Mucosa of descending colon (tissue), 3 donors: ENCODE results near the gene RARG. TPM values are rescaled to one million over a fixed set of nuclear protein-coding genes. Genes with fewer than 3 reads are reported as not detected.

Experiments
- ATAC-seq: fragments of 200-7000 bp; cut with Tn5 transposase; one replicate; pipeline ENCODE4 v1.9.1; 2020; ENCODE audit warnings: mild to moderate bottlenecking, moderate library complexity
- DNase-seq, 3 donors: peaks; one replicate each; pipeline ENCODE4 v3.0.0-alpha.2; 2020
- H3K36me3 ChIP-seq: fragments of 200-600 bp; one replicate; pipeline ENCODE4 v1.8.0; 2021; ENCODE audit warnings: low read depth, mild to moderate bottlenecking
- H3K4me1 ChIP-seq: fragments of 200-600 bp; one replicate; pipeline ENCODE4 v1.8.0; 2021; ENCODE audit warnings: low read depth, mild to moderate bottlenecking
- H3K4me3 ChIP-seq: fragments of 200-600 bp; one replicate; pipeline ENCODE4 v1.8.0; 2021; ENCODE audit warnings: mild to moderate bottlenecking
- H3K9me3 ChIP-seq: fragments of 200-600 bp; one replicate; pipeline ENCODE4 v1.8.0; 2021; ENCODE audit warnings: mild to moderate bottlenecking
- intact Hi-C, 2 donors: fragments of 100-400 bp; cut with DNase I in 1 of 2; cut with micrococcal nuclease in 1 of 2; formaldehyde crosslinking; loops; one replicate each; pipeline versions ENCODE4 v1.11.0 to v1.11.1; 2022; cut with DNase I, micrococcal nuclease
- total RNA-seq, 3 donors: library from RNA; stranded (reverse); fragmentation: NEBNext Ultra II Directional in 2 of 3; extraction: Animal tissue kit (Norgen Biotek cat#: 25700) in 2 of 3; gene quantifications; one replicate each; pipeline versions ENCODE4 v1.2.1 to v1.2.4, GENCODE V29; 2021 to 2023
- TF ChIP-seq, protein P1 (sequence below): fragments of 200-600 bp; IDR thresholded peaks from one replicate; pipeline ENCODE4 v1.8.0; 2022; ENCODE audit warnings: antibody characterized with exemption, mild to moderate bottlenecking
- donor health status: DM: no; HTN: no; CAD: no; lungs with moderate emphysema.
- donor health status: DM: no; HTN: no; CAD: no.
- donor health status: DM: no; HTN: yes; CAD: no.

RARG gene
- total RNA-seq, 3 donors from 2014 or later = 10.7 to 35.3 (median 16.9) TPM

DNA sequence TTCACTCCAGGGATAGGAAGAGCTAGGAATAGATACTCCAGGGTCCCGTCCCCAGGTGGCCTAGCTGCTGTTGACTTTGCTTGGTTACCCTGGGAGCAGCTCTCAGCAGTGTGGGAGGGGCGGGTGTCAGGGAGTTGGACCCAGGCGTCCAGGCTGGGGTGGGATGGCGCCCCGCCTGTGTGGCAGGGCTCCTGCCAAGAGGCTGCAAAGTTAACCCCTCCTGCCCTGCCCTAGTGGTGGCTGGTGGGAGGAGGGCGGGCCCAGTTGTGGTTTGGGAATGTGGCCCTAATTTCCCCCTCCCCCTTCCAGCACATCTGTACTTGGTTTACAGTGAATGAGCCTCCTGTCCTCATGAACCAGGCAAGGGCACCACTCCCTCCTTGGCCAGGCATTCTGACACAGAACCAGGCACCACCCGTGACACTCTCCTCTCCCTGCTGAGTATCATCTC lies 1.7 kb upstream of the RARG start:
- H3K36me3 ChIP-seq = no peaks in the 10 kb centered on the region
- TF ChIP-seq, protein P1, sequence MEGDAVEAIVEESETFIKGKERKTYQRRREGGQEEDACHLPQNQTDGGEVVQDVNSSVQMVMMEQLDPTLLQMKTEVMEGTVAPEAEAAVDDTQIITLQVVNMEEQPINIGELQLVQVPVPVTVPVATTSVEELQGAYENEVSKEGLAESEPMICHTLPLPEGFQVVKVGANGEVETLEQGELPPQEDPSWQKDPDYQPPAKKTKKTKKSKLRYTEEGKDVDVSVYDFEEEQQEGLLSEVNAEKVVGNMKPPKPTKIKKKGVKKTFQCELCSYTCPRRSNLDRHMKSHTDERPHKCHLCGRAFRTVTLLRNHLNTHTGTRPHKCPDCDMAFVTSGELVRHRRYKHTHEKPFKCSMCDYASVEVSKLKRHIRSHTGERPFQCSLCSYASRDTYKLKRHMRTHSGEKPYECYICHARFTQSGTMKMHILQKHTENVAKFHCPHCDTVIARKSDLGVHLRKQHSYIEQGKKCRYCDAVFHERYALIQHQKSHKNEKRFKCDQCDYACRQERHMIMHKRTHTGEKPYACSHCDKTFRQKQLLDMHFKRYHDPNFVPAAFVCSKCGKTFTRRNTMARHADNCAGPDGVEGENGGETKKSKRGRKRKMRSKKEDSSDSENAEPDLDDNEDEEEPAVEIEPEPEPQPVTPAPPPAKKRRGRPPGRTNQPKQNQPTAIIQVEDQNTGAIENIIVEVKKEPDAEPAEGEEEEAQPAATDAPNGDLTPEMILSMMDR = no peak
- ATAC-seq = no peak
- no peaks in the 10 kb centered on the region for H3K9me3 ChIP-seq
- no peak overlapping the region for H3K4me3 ChIP-seq
- intact Hi-C loops = no loop called here
- peaks cover 32% of the 10 kb centered on the region for H3K4me1 ChIP-seq
- DNase-seq = peak in 2 of 3 donors; percentile 50 to 63

DNA sequence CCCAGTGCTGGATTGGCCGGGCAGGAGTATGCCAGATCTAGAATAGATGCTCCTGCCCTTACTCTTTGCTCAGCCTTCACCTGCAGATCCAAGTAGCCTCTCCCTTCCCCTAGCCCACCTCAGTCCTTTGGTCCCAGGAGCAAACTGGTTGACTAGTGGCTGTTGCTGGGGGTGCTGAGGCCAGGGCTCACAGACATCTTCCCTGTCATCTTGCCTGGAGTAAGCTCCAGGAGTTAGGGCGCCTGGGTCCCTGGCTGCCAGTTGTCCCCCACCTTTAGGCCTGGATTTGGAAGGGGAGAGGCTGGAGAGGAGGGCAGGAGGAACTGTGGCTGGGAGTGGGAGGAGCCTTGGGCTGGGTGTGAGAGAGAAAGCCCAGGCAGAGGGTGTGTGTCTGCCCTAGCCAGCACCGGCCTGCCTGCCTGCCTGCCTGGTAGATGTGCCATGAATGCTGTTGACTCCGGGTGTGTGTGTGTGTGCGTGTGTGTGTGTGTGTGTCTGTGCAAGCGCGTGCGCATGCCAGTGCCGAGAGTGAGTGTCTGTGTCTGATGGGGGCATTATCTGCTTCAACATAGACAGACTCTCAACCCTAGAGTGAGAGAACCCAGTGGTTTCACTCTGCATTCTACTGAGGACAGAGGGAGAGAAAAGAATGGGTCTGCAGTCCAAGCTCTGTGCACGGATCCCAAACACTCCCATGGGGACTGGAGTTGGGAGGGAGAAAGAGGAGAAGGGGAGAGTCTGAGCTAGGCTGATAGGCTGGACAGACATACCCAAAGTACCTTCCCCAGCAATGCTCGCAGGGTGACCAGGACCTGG lies 845 bp upstream of the RARG start:
- H3K36me3 ChIP-seq = no peaks in the 10 kb centered on the region
- intact Hi-C loops = no loop called here

DNA sequence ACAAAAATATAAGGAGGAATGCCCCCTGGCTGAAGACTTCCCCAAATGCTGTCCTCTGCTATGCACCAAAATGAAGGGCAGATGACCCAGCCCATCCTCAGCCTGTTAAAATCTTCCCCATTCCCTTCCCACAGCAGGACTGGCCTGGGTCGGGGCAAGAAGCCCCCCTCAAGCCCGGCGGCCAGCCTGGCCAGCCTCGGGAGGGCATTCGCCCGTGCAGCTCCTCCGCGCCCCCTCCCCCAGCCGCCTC lies 413 bp downstream of the RARG start:
- ATAC-seq = no peak
- H3K4me1 ChIP-seq = peaks cover 32% of the 10 kb centered on the region
- TF ChIP-seq, protein P1 = no peak
- peak overlapping the region; percentile 9 for H3K4me3 ChIP-seq
- no peaks in the 10 kb centered on the region for H3K9me3 ChIP-seq
- intact Hi-C loops = no loop called here
- DNase-seq = no peak
- no peaks in the 10 kb centered on the region for H3K36me3 ChIP-seq

More for the DNA sequence above, 845 bp upstream of the RARG start:
- TF ChIP-seq, protein P1 = no peak
- H3K4me1 ChIP-seq = peaks cover 32% of the 10 kb centered on the region
- DNase-seq = peak; percentile 81 to 84 (median 84)
- no peaks in the 10 kb centered on the region for H3K9me3 ChIP-seq
- H3K4me3 ChIP-seq = no peak overlapping the region
- peak; percentile 85 for ATAC-seq

DNA sequence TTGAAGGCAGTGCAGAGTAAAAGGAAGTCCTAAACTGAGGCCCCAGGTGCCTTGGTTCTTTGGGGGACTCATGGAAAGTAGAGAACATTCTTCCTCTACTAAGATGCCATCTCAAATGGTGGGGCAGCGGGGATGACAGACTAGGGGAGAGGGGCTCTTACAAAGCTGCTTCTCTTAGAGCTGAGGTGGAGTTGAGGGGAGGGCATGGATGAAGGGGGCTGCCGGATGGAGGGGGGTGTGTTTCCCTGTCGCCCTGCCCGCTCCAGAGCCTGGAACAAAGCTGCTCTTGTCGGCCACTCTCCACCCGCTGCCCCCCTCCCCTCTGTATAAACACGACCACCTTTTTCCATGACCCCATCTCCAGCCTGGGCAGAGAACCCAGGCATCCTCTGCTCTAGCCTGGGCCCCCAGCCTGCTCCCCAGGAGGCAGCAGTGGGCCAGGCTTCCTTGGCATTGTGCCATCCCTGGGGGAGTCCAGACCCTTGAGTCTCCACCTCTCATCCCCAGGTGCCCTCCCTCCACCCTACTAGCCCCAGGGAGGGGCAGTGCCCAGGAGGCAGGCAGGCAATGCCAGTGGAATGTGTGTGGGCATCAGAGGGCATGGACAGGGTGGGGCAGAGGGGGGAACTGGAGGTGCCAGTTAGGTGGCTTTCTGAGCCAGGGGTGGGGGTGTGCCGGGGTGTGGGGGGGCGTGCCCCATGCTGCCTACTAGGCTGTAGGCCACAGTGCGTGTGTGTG lies 1.7 kb downstream of the RARG start:
- peak; percentile 73 to 87 (median 80) for DNase-seq
- Histone ChIP-seq H3K4me3 (no peak overlapping the region), H3K36me3 (no peaks in the 10 kb centered on the region), H3K9me3 (no peaks in the 10 kb centered on the region), H3K4me1 (peaks cover 32% of the 10 kb centered on the region)
- TF ChIP-seq, protein P1 = no peak
- peak; percentile 42 for ATAC-seq
- intact Hi-C loops = no loop called here

DNA sequence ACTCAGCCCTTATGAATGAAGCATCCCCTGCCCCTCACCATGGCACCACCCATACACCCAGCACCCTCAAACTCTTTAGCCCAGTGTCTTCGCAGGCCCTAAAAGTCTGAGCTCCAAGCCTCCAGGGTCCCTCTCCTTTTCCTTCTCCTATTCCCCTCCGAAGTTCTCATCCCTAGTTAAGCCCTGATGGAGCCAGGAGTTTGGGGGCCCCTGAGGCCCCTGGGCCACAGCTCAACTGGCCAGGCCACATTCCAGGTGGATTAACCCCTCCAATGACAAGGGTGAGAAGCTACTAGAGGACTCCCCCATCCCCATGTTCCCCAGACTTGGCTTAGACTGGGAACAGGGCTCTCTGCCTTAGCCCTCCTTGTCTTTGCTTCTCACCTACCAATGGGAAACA lies 2.6 kb downstream of the RARG start:
- DNase-seq (no peak), ATAC-seq (no peak)
- H3K36me3 ChIP-seq = no peaks in the 10 kb centered on the region
- TF ChIP-seq, protein P1 = no peak
- intact Hi-C loops = no loop called here
- peaks cover 39% of the 10 kb centered on the region for H3K4me1 ChIP-seq
- H3K9me3 ChIP-seq = no peaks in the 10 kb centered on the region
- H3K4me3 ChIP-seq = no peak overlapping the region
